HG03378 (cell line): Measurements from ENCODE around the gene RND3.
A peak's percentile ranks its signal among the peaks of the same experiment; 100 is the strongest.

ENCODE experiments used
- ATAC-seq: cut with Tn5 transposase; IDR thresholded peaks from one replicate; pipeline ENCODE4 v1.9.1; 2021; ENCODE audit warnings: mild to moderate bottlenecking, moderate library complexity; ENCODE audit not compliant: unreplicated experiment

RND3 gene, protein sequence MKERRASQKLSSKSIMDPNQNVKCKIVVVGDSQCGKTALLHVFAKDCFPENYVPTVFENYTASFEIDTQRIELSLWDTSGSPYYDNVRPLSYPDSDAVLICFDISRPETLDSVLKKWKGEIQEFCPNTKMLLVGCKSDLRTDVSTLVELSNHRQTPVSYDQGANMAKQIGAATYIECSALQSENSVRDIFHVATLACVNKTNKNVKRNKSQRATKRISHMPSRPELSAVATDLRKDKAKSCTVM

DNA sequence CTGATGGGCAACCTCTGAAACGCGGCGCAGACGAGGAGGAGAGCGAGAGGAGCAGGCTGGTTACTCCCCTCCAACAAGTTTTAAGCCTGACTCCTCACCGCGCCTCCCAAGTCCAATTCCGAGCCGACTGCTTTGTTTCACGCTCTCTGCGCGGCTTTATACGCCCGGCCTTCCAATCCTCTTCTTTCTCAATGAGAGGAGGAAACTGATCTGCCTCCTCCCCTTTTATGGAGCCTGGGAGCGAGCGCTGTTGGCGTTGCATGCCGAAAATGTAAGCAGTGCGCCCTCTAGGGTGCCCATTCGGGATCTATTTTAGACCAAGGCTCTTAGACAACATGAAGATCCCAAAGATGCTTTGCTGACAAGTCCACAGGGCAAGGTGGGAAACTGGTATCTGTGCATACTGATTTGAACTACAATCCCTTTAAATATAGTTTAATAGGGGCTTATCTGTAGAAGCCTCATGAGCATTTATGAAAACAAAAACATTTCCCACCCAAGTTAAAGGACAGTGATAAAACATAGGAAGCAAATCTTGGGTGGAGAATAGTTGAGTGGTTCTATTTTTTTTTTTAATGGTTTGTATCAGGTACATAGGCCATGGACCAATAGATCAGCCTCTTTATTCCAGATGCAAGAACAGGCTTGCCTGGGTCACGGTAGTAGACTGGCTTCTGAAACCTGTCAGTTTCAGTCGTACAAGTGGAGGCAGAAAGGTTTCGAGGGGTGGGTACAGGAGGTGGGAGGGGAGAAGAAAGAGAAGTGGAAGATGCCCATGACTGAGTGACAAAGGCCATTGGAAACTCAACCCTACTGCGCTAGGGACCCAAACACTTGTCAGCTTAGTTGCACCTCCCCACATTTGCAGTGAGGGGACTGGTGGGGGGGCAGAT lies at the start of gene RND3:
Gene RND3 (minus strand): TSS at position 131 of the 893 bp plus-strand sequence. CDS start 250 bp downstream, outside the sequence.
- ATAC-seq: peak; percentile 88

DNA sequence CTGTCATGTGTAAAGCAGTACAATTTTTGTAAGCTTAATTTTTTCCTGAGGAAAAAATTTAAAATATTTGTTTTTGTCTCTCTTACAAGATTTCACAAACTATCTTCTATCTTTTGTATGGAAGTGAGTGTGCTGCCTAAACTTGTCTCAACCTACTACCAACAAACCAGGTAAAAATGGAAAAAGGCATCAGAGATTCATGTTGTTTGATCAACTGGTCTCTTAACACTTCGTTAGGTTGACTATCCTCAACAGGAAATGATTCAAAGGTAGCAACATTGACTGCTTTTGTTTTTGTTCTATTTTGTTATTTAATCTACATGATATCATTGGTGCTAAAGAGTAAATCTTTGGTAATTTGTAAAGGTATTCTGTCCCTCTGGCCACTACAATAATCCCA lies 47.7 kb upstream of the RND3 start:
- no peak for ATAC-seq

DNA sequence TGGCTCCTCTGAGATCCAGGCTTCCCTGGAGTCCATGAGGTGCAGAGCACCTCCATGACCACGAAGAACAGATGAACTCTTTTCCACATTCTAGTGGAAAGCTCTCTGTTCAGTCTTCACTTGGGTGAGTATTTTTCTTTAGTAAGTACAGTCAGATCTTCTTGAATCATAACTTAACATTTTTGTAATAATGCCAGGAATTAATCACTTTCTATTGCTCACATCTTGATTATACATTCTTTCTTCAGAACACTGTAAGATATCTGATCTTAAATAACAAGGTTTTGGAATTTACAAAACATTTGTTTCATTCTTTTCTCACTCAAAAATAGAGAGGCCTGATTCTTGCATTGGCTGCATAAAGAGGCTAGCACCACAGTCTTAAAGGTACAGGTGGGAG lies 45.4 kb upstream of the RND3 start:
- no peak for ATAC-seq

DNA sequence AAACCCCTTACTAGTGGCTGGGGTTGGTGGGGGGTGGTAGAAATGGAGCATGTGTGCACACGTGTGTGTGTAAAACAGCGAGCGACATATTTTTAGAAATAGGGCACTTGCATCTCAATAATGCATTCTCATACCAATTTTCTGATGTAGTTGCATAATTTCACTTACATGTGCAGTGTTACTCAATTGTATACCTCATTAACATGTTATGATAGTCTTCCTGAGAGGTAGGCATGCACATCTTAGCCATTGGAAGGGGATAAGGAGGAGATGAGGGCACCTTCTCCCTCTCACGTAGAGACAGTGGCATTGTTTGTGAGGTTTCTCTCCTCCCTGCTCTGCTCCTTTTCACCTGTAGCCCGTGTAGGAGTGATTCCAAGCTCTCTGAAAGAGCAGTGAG lies 44.6 kb upstream of the RND3 start:
- no peak for ATAC-seq

DNA sequence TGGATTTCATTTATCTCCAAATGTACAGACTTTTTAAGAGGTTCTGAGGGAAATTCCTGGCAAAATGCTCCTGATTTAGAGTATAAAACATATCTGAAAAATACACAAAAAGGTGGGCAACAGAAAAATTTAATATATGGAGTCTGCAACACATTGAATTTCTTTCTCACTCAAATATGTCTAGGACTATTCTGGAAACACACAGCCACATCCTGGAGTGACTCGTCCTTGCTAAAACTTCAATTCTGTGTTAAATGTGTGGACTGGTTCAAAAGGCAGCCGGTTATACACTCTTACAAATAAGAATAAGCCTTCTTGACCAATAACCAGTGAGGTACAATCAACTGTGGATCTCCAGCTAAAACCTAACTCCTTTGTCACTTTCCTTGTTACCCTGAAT lies 44.1 kb upstream of the RND3 start:
- no peak for ATAC-seq

DNA sequence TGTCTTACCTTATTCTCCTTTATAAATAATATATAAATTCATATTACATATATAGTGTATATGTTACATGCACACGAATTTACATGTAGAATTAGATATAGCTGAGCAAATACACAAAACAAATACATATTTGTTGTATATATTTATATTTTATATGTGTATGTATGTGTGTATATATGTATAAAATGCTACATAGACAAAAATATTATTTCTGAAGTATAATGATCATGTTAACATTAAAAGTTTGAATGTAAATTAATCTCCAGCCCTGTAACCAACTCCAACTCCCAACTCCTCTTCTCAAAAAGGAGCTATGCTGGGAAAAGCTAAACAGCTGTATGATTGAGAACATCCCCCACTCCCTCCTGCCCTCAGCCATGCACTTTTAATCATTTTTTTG lies 42.7 kb upstream of the RND3 start:
- no peak for ATAC-seq

DNA sequence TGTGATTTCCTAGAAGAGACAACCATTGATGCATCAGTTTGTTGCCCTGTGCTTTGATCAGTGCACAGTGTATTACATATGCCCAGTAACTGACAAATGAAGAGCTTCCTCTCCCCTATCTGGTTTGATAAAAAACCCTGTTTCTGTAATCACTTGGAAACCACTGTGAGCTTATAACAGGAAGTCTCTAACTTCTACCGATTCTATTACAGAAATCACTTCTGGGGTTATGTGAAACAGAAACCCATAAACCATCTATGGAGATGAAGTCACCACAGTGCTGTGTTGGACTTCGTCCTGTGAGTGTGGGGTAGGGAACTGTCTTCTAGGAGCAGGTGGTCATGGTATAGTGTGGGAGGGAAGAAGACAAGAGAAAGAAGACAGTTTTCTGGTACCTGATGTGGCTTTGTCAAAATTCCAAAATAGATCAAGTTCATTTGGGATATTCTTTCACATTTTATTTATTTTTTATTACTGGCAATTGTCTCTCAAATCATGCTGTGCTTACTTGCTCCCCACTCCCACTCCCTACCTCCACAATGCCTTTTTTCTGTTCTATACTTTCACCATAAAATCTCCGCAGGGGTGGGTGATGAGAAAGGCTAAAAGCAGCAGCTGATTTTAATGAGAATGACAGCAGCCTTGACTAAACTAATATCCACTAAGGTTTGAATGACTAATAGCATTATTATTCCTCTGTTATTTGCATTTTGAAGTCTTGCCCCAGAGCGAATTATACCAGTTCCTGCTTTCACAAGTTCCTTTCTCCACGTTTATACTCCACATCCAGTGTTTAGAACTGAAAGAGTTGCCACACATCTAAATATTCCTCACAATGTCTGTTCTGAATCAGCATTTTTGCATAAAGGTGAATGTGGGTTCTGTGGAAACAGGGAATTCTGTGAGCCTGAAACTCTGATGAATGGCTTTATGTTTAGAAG lies 41.7 kb upstream of the RND3 start:
- peak; percentile 89 for ATAC-seq

DNA sequence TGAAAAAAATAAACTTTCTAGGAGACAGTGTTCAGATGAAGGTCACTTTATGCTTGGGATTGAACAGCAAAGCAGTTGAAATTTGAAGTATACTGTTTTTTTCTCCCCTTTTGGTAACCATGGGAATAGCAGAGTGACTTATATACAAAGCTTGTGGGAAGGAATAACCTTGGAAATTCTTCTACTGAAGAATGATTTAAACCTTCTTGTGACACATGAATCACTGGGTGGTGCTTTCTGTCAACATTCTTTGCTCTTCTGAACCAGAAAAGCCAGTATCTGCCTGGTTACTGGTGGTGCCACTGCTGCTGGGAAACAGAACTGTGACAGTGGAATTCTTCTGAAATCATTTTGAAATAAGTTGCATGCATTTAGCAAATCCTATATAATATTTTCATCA lies 39.4 kb upstream of the RND3 start:
- no peak for ATAC-seq

DNA sequence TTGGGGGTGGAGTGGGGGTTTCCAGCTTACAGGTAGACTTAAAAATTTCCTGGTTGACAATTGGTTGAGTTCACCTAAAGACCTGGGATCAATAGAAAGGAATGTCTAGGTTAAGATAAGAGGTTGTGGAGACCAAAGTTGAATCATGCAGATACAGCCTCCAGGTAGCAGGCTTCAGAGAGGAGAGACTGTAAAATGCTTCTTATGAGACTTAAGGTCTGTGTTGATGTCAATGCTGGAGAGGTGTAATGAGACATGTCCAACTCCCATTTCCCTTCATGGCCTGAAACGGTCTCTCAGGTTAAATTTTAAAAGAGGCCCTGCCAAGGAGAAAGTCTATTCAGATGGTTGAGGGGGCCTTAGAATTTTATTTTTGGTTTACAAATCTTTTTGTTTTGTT lies 38.5 kb upstream of the RND3 start:
- ATAC-seq: no peak

DNA sequence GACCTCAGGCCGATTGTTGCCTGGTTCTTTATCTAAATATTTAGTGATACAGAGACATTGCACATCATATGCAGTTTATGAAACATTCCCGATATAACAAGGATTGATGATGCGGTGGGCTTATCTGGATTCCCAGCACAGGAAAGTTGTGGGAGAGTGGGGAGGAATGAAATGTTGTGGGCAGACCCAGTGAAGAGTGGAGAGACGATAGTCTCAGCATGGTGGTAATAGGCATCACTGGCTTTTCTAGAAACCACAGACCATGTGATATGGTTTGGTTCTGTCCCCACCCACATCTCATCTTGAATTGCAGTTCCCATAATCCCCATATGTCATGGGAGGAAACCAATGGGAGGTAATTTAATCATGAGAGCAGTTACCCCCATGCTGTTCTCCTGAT lies 34.8 kb upstream of the RND3 start:
- ATAC-seq: no peak

DNA sequence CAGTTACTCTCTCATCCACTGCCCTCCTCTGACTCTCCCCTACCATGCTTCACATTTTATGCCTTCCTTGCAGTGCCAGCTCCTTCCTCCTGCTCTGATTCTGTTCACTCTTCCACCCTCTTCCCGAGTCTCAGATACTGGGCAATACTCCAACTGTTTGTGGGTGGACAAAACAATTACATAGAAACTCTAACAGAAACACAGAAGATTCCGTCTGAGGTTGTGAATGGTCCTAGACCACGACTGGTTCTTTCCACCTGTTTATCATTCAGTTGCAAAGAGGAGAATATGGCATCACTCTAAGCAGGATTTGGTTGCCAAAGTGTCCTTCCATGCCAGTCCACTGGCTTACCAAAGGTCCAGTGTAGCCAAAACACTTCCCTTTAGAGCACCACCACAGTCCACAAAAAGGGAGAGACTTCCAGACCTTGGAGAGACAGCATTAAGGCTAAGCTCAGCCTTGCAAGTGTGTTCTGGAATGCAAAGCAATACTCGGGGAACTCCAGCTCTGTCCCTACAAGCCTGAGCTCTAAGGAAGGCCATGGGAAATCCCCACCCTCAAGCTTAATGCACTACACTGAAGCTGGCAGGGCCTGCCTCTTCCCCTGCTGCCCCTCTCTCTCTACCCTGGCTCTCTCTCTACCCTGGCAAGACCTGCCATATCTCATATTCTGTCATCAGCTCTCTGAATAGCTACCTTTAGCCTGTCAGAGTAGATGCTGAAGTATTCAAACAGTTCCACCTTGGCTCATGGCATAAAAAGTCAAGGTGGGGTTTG lies 33.6 kb upstream of the RND3 start:
- ATAC-seq: no peak

DNA sequence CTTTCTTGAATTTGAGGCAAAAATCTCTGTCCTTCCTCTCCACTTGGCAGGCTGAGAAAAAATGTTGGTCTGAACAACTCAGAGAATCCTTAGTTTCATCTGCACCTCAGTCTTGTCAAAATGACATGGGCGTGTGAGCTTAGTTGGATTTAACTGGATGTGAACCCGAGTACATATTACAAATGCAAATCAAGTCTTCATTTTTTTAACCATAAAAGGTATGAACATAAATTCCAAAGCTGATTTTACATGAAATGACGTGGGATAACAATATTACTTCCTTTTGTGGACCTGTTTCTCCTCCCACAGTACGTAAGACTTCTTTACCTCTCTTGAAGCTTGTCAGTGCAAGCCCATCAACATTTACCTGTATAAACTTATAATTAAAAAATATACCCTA lies 32.6 kb upstream of the RND3 start:
- ATAC-seq: no peak

DNA sequence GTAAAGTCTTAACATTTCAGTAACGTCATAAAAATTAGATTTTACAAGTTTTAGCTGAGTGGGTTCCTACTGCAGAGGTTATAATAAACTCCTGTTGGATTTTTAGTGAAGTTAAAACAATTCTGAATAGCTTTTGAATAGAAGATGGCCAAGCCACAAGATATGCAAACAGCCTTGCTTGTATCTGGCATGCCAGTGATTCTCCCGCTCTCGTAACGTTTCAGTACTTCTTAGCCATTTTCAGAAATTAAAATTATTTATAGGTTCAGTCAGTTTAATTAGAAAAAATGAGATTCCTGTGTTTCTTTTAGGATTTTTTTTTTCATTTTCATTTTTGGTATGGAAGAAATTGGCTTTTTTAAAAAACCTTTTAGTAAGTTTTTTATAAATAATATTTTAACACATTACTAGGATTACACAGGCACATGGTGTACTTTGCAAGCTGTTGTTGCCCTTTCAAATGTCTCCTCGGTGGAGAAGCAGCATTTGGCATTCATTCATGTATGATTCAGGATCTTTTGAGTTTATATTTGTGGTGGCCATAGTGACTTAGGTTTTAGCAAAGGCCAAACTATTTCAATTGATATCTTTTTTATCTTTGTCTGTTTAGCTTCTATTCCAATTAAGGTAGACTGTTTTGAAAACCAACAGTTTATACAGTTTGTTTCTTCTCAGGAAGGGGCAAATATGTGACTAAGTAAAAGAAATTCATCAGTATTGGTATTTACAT lies 30.6 kb upstream of the RND3 start:
- no peak for ATAC-seq

DNA sequence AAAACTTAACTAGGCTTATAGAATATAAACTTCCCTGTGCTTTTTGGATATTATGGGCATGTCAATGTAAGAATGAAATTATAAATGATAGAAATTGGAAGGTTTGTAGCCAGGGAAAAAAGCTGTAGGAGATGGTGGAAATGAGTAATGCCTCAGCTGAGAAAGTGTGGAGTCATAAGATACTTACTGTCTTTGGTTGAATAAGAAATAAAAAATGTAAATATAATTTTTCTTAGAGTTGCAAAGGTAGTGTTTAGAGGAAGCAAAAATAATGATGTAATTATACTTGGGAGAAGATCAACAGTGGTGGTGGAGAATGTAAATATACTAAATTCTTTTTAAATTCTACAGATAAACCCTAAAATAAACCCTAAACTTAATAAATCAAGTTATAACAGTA lies 26.2 kb upstream of the RND3 start:
- no peak for ATAC-seq

DNA sequence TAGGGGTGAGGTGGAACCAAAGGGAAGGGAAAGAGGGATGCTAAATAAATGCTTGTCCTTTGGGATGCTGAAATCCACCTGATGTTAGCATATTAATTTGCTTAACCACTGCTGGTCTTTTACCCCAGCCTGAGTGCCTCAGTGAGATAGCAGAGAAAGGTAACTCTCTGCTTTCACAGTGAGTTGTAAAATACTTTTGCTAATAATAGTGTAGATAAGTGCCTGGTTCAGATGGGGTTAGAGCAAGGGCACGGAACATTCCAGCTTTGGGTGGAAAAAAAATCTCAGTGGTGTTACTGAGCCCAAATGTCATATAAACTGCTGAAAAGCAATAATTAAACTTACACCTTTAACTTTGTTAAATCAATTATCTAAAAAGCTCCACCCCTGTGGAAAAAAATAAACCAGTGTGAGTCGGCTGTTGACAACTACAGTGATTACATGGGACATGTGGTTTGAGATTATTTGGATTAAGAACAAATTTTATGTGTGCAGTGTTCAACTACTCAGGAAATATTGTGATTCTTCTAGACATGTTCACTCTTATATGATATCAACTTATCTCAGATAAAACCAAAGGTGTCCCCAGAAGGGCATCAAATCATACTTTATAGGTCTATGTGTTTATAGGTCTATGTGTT lies 21.1 kb upstream of the RND3 start:
- ATAC-seq: no peak

DNA sequence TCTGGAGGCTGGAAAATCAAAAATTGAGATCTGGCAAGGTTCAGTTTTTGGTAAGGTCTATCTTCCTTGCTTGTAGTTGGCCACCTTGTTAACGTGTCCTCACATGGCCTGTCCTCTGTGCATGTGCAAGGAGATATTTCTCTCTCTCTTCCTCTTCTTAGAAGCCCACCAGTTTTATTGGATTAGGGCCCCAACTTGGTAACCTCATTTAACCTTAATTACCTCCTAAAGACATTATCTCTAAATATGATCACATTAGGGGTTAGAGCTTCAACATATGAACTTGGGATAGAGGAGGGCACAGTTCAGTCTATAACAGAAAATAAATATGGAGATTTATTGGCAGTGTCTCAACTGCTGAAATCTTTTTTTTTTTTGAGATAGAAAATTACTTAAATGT lies 19.6 kb upstream of the RND3 start:
- ATAC-seq: no peak

DNA sequence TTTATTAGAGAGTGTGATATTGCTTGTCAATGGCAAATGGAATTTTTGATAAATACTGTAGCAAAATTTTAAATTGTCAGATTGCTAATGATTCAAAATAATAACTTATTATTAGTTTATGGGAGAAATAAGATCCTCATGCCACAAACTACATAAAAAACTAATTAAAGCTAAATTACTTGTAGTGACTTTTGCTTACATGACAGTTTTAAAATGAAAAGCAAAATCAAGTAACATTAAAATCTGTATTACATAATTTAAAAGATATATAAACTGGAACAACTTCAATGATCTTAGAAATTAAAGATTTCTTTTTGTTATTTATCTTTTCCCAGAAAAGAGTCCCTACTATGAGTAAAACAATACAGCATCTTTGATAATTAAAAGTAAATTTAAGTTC lies 17.7 kb upstream of the RND3 start:
- no peak for ATAC-seq

DNA sequence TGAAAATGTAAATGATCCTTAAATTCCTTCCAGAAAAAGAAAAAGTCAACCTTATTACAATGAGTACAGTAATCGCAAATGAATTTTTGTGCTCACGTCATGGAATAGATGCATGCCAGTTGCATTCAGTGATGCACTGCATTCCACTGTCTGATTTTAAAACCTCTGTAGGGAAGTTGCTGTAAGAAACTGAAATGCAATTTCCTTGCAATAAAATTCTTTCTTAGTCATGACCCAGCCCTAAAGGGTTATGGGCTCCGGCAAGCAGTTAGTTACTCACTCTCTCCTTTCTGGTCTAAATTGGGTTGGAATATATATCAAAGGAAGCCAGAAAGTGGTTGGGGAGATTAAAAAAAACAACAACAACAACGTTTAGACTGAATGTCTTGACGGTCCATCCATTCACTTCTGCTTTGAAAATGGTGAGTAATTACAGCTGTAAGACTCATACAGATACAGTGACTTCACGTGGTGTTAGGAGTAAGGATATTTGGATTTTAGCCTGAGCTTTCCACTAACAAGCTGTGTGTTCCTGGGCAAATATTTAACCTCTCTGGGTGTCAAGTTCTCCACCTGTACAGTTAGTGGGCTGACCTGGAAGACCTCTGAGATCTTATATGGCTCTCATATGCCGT lies 8.6 kb upstream of the RND3 start:
- ATAC-seq: no peak

DNA sequence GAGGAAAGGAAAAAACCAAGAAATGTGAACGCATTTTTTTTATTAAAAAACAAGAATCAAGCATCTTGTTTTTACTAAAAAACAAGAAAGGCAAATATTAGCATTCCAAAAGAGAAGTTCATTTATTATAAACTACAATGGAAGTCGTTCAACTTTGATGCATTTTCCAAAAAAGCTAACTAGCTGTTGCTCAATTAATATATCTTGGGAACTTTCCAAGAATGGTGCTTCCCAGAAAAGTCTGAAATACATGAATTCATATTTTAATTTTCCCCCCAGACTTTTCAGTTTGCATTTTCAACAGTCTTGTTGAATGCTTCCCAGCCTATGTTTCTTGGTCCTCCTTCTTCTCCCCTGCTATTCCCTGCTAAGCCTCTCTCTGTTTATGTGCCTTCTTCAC lies 7.5 kb upstream of the RND3 start:
- ATAC-seq: no peak
